Astrocyte of the spinal cord (primary cell): ENCODE measurements around the gene DOCK2.

ENCODE experiments used
- DNase-seq: peaks from one replicate; pipeline ENCODE4 v3.0.0; 2011; ENCODE audit warnings: low read depth, low spot score
- H3K4me3 ChIP-seq: 2 replicates; pipeline ENCODE4 v1.5.1; 2011; ENCODE audit warnings: low read depth, mild to moderate bottlenecking, low read length, moderate library complexity
- CTCF ChIP-seq: IDR thresholded peaks from 2 replicates; pipeline ENCODE4 v1.5.1; 2012; ENCODE audit warnings: low read depth, mild to moderate bottlenecking, low read length, inconsistent platforms
- in situ Hi-C: cut with HindIII; loops from 2 replicates; pipeline ENCODE4 v1.10.0; 2017; ENCODE audit warnings: low sequenced_read_pairs

The DOCK2 gene

GRCh38 chr5:169694091-169694625 is 57.1 kb downstream of the DOCK2 start:
- in situ Hi-C loops, result no loop called here
- no peak for TF ChIP-seq CTCF
- H3K4me3 ChIP-seq, result no peak overlapping the region
- DNase-seq, result peak; percentile 37

GRCh38 chr5:169695025-169695625 is 58.0 kb downstream of the DOCK2 start:
- in situ Hi-C loops, result no loop called here
- no peak for DNase-seq
- H3K4me3 ChIP-seq, result no peak overlapping the region
- no peak for TF ChIP-seq CTCF

GRCh38 chr5:169695919-169696490 is 58.9 kb downstream of the DOCK2 start:
- no peak overlapping the region for H3K4me3 ChIP-seq
- DNase-seq, result peak; percentile 99
- TF ChIP-seq CTCF, result no peak
- in situ Hi-C loops, result no loop called here

GRCh38 chr5:169696621-169697510 is 59.8 kb downstream of the DOCK2 start:
- no peak for DNase-seq
- in situ Hi-C loops, result no loop called here
- no peak for TF ChIP-seq CTCF
- no peak overlapping the region for H3K4me3 ChIP-seq

GRCh38 chr5:169697511-169697890 is 60.4 kb downstream of the DOCK2 start:
- no peak overlapping the region for H3K4me3 ChIP-seq
- DNase-seq, result no peak
- in situ Hi-C loops, result no loop called here
- no peak for TF ChIP-seq CTCF

GRCh38 chr5:169697976-169698375 is 60.9 kb downstream of the DOCK2 start:
- in situ Hi-C loops, result no loop called here

More at GRCh38 chr5:169697976-169698375, 60.9 kb downstream of the DOCK2 start:
- no peak for DNase-seq
- no peak for TF ChIP-seq CTCF
- no peak overlapping the region for H3K4me3 ChIP-seq
